BE2C (cell line): ENCODE measurements around the gene SMAD3.

ENCODE experiments used
- DNase-seq: peaks from one replicate; pipeline ENCODE4 v3.0.0-alpha.2; 2020
- H3K27me3 ChIP-seq: fragments of 250-450 bp; sonication (Bioruptor Pico); 2 replicates; pipeline ENCODE4 v1.5.1; 2020; ENCODE audit warnings: mild to moderate bottlenecking
- H3K36me3 ChIP-seq: fragments of 250-450 bp; sonication (Bioruptor Pico); 2 replicates; pipeline ENCODE4 v1.5.1; 2020; ENCODE audit warnings: mild to moderate bottlenecking
- H3K4me1 ChIP-seq: fragments of 250-450 bp; sonication (Bioruptor Pico); 2 replicates; pipeline ENCODE4 v1.5.1; 2020
- H3K4me3 ChIP-seq: 2 replicates; pipeline ENCODE4 v1.5.1; 2011; ENCODE audit warnings: low read depth, low read length
- H3K9me3 ChIP-seq: fragments of 250-450 bp; sonication (Bioruptor Pico); 2 replicates; pipeline ENCODE4 v1.5.1; 2020
- TF ChIP-seq, protein P1 (sequence below): IDR thresholded peaks from 2 replicates; pipeline ENCODE4 v1.5.1; 2012; ENCODE audit warnings: mild to moderate bottlenecking, low read depth, low read length

The SMAD3 gene

DNA sequence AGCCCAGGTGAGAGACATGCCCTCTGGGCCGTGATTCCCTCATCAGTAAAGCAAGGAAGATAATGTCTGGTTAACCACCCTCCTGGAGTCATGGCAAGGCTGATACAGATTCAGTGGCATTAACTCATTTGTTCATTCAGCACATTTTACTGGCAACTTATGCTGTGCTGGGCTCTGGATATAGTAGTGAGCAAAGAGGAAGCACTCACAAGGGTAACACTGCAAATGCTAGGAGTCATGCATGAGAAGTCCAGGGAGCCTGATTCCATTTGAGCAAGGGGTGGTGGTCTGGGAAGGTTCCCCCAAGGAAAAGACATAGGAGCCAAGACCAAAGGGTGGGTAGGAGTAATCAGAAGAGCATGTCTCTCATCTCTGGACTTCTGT, 50.2 kb downstream of the SMAD3 start:
- no peak overlapping the region for H3K4me3 ChIP-seq
- no peak for DNase-seq
- TF ChIP-seq, protein P1, sequence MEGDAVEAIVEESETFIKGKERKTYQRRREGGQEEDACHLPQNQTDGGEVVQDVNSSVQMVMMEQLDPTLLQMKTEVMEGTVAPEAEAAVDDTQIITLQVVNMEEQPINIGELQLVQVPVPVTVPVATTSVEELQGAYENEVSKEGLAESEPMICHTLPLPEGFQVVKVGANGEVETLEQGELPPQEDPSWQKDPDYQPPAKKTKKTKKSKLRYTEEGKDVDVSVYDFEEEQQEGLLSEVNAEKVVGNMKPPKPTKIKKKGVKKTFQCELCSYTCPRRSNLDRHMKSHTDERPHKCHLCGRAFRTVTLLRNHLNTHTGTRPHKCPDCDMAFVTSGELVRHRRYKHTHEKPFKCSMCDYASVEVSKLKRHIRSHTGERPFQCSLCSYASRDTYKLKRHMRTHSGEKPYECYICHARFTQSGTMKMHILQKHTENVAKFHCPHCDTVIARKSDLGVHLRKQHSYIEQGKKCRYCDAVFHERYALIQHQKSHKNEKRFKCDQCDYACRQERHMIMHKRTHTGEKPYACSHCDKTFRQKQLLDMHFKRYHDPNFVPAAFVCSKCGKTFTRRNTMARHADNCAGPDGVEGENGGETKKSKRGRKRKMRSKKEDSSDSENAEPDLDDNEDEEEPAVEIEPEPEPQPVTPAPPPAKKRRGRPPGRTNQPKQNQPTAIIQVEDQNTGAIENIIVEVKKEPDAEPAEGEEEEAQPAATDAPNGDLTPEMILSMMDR: no peak
- H3K4me1 ChIP-seq: no peaks in the 10 kb centered on the region
- H3K36me3 ChIP-seq: no peaks in the 10 kb centered on the region
- no peaks in the 10 kb centered on the region; the same call in 1 of the 2 replicates for H3K9me3 ChIP-seq
- no peaks in the 10 kb centered on the region for H3K27me3 ChIP-seq

- TF ChIP-seq, protein P1: no peak
- no peaks in the 10 kb centered on the region for H3K9me3 ChIP-seq
- no peak overlapping the region for H3K4me3 ChIP-seq
- peaks cover 5% of the 10 kb centered on the region; the same call in 1 of the 2 replicates for H3K4me1 ChIP-seq
- no peaks in the 10 kb centered on the region for H3K36me3 ChIP-seq
- H3K27me3 ChIP-seq: no peaks in the 10 kb centered on the region
- no peak for DNase-seq
Observed at GRCh38 chr15:67116742-67117141, 51.3 kb downstream of the SMAD3 start.

- H3K36me3 ChIP-seq: no peaks in the 10 kb centered on the region
- no peaks in the 10 kb centered on the region for H3K27me3 ChIP-seq
- TF ChIP-seq, protein P1: no peak
- peaks cover 5% of the 10 kb centered on the region; the same call in 1 of the 2 replicates for H3K4me1 ChIP-seq
- no peak overlapping the region for H3K4me3 ChIP-seq
- no peak for DNase-seq
- no peaks in the 10 kb centered on the region for H3K9me3 ChIP-seq
Observed at GRCh38 chr15:67117370-67117769, 52.0 kb downstream of the SMAD3 start.

DNA sequence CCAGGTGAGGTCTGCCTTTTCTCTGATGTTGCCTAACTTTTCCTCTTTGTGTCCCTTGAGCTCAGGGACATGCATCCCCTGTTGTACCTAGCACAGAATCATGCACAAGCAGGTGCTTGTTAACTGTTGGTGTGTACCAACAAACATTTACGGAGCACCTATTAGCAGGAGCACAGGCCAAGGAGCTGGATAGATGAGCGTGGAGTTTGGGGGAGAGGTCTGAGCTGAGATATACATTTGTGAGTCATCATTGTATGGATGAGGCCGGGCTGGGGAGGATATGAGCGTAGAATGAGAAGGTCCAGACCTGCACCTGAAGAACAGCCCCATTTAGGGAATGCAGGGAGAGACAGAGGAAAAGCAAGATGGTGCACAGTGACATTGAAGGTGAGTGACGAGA, 53.4 kb downstream of the SMAD3 start:
- no peak overlapping the region for H3K4me3 ChIP-seq
- TF ChIP-seq, protein P1: no peak
- H3K9me3 ChIP-seq: no peaks in the 10 kb centered on the region
- peaks cover 5% of the 10 kb centered on the region; the same call in 1 of the 2 replicates for H3K4me1 ChIP-seq
- no peaks in the 10 kb centered on the region for H3K36me3 ChIP-seq
- DNase-seq: no peak
- H3K27me3 ChIP-seq: no peaks in the 10 kb centered on the region

GRCh38 chr15:67119238-67119846, 53.9 kb downstream of the SMAD3 start:
- TF ChIP-seq, protein P1: no peak
- H3K4me3 ChIP-seq: no peak overlapping the region
- H3K4me1 ChIP-seq: peaks cover 5% of the 10 kb centered on the region; the same call in 1 of the 2 replicates

DNA sequence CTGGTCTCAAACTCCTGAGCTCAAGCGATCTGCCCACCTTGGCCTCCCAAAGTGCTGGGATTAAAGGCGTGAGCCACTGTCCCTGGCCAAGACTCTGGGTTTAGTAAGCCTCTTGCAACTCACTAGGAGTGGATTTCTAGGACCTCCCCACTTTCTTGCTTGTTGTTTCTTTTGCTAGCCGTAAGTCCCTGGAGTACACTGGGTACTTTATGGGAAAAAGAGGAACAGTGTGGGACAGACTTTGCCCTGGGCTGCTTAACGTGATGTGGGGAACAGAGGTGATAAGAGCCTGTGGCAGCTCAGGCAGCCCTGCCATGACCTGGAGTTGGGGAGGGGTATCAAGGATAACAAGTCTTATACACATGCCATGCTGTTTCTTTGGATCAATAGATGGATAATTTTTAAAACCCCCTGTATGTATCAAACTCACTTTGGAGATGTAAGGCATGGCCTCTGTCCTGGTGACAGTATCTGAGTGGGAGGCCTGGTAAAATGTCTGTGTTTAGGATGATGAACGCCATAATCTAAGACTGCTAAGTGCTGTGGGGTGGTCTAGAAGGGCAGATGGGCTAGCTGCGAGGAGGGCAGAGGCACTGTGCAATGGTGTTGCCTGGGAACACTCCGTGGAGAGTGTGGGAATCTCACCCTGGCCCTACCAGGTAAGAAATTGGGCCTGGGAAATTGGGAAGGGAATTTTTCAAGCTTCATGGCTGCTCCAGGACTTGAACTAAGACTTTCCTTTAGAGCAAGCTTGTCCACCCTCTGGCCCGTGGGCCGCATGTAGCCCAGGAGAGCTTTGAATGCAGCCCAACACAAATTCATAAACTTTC, 54.8 kb downstream of the SMAD3 start:
- Histone ChIP-seq H3K36me3 (no peaks in the 10 kb centered on the region), H3K9me3 (no peaks in the 10 kb centered on the region), H3K4me3 (no peak overlapping the region), H3K27me3 (no peaks in the 10 kb centered on the region), H3K4me1 (peaks cover 5% of the 10 kb centered on the region; the same call in 1 of the 2 replicates)
- TF ChIP-seq, protein P1: no peak
- DNase-seq: no peak

More at GRCh38 chr15:67119238-67119846, 53.9 kb downstream of the SMAD3 start:
- Histone ChIP-seq H3K36me3 (no peaks in the 10 kb centered on the region), H3K9me3 (no peaks in the 10 kb centered on the region), H3K27me3 (no peaks in the 10 kb centered on the region)
- DNase-seq: no peak
